Stimulated activated CD4-positive, alpha-beta T cell treated with anti-CD3 and anti-CD28 coated beads, Interleukin-1b, Interleukin-23, amount 100 ng/mL, for 48 hours (primary cell): ENCODE measurements around the gene RNF214.

Experiments
- DNase-seq: peaks from one replicate; pipeline ENCODE4 v3.0.0-alpha.2; 2020

Gene RNF214

DNA sequence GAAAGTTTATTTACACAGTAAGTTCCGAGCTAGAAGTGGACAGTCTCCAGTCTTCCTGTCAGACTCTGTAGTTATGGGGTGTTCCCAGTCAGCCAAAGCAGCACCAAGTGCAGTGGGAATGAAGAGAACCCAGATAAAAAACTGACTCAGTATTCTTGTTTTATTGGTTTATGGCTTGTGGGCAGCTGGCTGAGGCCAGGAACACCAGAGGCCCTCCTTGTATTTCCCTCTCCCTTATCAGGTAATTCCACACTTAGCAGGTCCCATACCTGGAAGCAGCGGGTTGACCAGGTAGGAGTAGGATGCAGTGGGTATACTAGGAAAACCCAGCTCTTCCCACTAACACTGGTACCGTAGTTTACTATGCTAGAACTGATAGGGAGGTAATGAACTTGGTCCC is 55.2 kb downstream of the RNF214 start:
- no peak for DNase-seq

DNA sequence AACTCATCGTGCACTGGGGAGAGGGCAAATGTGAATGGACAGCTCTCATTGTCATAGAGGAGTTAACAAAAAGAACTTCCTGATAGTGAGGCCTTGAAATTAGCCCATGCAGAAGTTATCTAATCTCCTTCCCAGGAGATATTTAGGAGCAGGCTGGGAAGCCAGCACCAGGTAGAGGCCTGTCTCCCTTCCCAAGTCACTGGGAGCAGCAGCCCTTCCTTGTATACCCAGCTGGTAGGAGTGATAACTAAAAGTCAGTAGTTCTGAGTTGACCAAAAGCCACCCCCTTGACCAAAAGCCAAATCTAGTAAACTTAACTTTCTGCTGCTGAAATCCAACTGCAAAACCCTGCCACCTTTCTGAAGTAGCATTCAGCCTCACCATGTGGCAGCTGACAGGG is 57.3 kb downstream of the RNF214 start:
- DNase-seq = no peak

DNA sequence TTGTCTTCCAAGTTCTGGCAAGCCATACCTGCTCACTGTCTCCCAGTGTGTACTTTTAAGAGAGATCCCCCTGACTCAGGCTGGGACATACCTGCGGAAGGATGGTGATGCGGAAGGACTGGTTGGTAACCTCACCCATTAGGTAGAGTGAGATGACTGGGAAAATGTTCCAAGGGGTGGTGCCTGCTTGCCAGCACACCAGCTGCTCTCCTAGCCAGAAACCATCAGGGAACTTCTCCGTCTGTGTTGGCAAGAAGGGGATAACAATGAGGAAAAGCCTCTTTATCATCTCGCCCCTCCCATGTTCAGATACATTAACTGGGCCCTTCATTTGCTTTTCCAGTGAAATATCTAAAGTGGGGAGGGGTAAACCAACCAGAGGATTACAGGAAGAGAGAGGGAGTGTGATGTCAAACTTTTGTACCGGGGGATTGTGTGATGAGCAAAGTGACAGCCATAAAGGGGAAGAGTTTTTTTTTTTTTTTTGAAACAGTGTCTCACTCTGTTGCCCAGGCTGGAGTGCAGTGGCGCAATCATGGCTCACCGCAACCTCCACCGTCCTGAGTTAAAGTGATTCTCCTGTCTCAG is 58.4 kb downstream of the RNF214 start, which contains the start of gene BACE1-AS:
Gene BACE1-AS, plus strand, starts transcription at position 538 of the 588 bp plus-strand sequence.
- DNase-seq = no peak

DNA sequence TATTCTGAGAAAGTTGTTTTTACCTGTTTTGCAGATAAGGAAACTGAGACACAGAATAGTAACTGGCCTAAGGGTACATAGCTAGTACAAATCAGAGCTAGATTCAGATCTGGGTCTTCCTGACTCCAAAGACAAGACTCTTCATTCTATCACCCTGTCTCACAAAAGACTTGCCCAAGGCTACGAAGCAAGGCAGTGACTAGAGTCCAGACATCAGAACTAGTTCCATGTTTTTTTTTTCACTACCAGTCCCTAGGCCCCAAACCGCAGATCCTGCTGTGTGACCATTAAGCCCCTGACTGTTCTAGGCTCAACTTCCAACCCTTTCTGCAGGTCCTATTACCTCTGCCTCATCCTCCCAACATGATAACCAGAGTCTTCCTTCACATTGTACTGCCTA is 60.1 kb downstream of the RNF214 start:
- no peak for DNase-seq

DNA sequence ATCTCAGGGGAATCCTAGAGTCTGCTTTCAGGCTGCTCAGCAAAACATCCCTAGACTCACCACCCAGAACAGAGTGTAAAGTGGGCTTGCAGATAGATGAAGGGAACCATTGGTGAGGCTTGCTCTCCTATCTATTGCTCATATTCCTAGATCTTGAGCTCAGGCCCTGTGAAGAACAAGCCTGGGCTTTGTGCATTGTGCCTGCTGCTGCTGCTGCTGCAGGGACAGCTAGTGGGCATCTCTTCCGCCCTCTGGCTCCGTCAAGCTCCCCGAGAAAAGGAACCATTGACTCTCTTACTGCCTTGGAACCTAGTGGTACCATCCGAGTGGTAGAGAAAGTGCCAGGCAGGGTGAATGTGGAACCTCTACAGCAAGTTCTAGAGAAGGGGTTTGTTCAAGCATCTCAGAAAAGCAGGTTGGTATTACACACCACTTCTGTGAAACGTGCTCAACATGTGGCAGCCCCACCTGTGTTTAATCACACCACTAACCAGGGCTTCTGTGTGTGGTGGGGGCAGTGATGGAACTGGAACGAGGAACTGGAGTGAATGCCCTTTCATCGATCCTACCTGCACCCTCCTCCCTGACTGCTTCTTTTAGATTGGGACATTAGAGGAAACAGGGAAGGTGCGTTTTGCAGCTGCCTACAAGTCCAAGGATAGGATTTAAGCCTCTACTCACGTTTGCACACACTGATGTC is 63.1 kb downstream of the RNF214 start:
- no peak for DNase-seq

DNA sequence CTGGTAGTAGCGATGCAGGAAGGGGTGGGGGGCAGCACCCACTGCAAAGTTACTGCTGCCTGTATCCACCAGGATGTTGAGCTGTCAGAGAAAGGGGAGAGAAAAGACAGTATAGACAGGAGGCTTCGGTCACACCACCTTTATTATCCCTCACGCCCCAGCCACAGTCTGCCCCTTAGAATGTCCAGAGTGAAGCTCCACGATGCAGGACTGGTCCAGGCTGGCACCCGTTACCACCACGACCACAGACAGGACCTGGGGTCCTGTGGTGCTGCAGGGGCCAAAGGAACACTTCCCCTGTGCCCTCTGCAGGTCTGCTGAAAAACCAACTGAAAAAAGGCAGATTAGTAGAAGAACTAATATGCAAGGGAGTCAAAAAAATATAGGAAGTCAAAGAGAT is 64.4 kb downstream of the RNF214 start:
- no peak for DNase-seq

DNA sequence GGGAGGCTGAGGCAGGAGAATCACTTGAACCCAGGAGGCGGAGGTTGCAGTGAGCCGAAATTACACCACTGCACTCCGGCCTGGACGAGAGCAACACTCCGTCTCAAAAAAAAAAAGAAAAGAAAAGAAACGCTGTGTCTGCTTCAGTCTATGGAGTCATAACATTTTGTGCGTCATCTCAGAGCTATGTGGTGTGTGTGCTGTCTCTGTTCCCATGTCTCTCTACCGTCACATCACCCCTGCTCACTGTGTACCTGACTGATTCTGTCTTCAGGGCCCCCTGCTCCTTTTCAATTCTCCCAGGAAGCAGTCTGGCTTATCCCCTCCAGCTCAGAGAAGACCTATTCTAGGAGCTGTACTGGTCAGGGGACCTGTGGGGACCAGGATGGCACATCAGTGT is 65.7 kb downstream of the RNF214 start:
- DNase-seq = no peak

DNA sequence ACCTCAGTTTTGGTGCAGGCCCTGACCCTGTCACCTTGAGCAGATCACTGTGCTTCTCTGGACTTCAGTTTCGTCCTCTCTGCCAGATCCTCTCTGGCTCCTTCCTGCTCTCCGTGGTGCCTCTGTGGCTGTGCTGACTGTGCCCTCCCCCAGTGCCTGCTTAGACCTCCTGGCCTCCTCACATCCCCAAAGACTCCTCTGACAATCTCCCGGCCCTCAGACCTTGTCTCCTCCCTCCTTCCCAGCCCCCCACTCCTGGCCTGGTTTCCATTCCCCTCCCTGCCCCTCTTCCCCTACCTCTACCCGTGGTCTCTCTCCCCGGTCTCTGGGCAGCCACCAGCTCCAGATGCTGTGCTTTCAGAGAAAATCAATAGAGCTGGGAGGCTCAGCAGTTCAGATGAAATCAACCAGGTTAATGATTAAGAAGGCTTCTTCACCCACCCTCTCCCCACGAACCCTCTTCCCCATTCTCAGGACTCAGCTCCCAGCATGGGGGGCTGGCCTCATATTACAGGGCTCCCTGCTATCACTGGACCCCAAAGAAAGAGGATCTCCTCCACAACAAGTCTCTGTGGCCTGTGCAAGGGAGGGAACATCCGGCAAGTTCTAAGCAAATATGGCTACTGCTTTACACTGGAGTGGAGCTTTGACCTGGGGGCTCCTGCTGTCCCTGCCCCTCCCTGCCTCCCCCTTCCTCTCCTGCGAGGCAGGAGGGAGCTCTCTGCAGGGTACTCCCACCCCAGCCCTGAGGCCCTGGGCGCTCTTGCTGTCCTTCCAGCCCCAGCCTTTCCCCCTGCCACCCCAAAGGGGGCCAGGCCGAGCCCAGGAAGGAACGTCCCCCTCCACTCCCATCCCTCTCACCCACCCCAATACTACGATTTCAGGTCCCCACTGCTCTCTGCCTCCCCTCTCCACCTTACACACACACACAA is 67.1 kb downstream of the RNF214 start:
- no peak for DNase-seq

DNA sequence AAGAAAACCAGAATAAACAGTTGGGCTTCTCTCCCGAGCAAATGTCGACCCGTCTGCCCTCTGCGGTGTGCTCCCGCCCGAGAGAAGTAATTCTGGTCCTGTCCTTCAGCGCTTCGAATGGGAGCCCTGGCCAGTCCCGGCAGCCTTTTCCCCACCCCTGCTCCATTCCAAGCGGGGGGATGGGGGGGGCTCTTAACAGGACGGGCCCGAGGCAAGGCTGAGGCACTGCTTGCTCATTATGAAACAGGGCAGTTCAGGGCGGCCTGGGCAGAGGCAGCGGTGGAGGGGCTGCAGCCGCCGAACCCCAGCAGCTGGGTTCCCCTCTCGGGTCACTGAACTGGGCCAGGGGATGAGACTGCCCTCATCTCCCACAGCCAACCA is 67.8 kb downstream of the RNF214 start:
- no peak for DNase-seq

DNA sequence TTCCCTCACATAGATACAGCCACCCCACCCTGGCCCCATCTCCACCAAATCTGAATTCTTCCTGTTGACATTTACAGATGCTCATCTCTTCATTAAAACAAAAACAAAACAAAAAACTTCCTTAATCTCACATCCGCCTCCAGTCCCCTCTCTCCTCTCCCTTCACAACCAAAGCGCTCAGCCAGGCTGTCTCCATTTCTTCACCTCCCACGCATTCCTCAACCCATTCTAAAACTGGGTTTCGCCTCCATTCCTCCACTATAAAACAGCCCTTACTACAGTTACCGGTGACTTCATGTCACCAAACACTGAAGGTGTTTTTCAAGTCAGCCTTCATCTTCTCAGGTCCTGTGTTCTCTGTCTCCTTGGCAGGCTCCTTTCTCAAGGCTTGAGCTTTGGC is 68.3 kb downstream of the RNF214 start:
- no peak for DNase-seq

DNA sequence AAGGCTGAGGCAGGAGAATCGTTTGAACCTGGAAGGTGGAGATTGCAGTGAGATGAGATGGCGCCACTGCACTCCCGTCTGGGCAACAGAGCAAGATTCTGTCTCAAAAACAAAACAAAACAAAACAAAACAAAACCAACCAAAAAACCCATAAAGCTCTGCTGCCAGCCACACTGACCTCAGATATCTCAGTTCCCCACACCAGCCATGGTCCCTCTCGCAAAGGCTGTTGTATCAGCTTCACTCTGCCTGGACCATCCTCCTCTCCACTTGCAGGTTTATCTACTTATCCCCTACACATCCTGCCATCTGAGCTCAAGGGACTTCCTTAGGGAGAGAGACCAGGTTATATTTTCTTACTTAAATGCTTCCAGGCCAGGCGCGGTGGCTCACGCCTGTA is 69.8 kb downstream of the RNF214 start:
- no peak for DNase-seq

DNA sequence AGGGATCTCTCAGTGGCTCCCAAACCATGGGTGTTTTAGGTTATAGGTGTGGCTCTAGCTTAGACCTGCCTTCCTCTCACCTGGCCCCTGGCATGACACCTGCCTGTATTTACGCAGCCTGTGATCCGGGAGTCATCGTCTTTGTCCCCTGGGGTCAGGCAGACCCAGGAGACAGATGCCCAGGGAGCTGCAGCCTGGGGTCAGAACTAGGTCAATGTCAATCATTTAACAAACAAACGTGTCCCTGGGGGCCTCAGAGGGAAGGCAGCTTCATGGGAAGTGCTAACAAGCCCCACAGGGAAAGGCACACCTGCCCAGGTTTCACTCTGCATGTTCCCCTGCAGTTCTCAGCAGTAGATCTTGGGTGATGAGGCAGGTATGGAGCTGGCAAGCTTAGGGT is 70.6 kb downstream of the RNF214 start:
- no peak for DNase-seq

DNA sequence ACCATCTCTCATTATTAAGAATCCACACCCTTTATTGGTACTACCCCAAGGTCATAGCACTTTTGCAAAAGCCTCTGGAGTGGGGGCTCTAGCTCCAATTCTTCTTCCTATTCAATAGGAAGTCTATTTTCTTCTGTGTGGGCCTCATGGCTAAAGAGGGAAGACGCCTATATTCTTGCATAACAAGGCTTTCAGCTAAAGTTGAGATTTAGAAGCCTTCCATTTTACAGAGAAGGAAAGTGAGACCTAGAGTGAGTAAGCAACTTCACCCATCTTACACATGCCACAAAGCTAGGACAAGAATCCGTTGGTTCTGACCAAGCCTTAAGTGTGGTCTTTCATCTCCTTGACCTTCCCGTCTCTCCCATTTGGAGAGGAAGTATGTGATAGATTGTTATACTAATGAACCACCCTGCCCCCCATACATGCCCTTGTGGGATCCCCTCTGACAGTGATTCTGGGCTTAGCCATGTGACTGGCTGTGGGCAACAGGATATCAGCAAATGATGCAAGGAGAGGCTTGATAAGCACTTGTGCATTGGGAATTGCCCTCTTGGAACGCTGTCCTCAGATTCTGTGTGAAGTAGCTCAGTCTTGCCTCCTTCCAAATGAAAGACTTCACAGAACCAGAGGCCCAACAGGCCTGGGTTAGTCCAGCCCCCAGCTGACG is 71.3 kb downstream of the RNF214 start:
- no peak for DNase-seq

DNA sequence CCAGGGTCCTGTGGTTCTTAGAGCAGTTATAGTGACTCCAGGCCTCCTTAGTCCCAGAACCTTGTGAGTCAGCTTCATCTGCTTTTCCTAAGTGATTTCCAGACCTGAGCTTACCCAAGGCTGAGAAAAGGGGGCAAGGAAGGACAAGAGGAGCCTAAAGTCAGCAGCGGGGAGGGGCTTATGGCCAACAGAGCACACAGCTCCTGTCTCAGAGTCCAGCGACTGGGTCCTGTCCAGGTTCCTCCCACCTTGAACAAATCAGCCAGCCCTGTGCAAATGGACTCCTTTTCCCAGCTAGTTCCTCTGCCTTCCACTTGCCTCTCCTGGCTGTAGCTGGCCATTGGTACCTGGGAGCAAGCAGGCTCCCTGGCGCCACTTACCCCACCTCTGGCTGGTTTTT is 72.7 kb downstream of the RNF214 start:
- no peak for DNase-seq

DNA sequence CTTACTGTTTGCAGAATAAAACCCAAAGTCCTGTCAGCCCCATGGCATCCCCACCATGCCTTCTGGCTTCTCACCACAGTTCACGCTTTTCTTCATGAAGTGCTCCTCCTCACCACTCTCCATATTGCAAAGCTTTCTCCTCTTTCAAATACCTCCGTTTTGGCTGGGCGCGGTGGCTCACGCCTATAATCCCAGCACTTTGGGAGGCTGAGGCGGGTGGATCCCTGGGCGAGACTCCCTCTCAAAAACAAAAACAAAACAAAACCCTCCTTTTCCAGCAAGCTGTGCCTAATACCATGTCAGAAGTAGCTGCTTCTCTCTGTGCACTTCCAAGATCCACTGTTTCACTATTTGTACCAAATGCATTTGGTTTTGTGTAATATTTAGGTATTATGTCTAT is 76.8 kb downstream of the RNF214 start:
- DNase-seq = no peak

DNA sequence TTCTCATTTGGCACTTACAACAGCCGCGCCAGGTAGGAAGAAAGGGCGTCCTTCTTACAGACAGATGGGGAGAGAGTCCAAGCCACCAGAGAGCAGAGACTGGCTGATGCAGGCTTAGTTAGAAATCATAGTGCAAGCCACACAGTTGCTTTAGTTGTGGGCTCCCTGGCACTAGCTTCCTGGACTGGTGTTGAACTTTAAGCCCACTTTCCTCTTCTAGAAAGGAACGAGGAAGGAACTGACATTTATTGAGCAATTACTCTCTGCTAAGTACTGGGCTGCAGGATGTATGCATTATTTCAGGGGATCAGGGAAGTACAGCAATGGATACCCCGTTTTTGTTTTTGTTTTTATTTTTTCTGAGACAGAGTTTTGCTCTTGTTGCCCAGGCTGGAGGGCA is 80.6 kb downstream of the RNF214 start:
- no peak for DNase-seq

DNA sequence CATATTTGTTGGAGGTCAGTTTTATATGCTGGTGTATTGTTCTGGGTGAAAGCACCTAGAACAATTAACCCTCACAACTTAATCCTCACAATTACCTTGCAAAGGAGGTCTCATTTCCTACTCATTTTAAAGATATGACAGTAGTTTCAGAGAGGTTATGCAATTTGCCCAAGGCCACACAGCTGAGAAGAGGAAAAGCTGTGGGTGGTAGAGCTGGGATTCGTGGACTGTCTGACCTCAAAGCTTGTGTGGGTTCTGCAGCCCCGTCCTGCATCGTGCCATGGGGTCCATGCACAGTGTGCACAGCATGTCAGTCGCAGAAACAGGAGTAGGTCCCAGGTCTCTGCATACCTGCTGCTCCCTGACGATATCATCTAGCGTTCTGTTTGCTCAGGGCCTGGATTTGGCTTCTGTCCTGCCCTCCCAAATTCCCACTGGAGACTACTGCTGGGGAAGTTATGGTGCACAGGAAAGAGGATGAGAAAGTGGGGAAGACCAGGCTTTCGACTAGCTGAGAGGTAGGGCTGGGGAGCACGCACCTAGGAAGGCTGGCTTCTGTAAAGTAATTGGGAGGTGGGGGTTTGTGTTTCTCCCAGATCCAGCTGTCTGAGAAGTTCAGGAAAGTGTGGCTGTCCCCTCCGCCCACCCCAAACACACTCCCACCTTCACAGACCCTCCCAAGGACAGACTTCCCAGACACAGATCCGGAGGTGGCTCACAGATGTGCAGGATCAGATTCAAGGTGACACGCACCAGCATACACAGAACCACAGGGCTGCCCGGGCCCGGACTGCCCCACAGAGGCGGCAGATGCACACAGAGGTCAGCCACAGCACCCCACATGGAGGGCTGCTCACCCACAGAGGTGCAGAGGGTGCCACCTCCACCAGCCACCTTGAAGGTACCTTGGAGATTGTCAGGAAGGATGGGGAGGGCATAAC is 81.6 kb downstream of the RNF214 start:
- DNase-seq = no peak

DNA sequence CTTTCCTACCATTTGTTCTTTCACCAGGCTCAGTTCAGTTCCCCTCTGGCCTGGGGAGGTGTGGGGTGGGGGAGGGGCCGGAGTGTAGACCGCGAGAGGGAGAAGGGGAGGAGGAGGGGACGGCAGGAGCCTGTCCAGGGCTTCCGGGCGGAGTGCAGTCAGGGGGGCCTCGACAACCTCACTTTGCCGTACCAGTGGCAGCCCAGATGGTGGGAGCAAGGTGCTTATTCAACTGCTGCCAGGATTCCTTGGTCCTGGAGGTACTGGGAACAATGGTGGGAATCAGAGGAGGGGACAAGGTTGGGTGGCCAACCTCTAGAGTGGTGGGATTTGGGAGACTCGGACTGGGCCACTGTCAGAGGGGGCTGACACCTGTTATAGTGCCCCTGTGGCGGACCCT is 82.4 kb downstream of the RNF214 start:
- no peak for DNase-seq

DNA sequence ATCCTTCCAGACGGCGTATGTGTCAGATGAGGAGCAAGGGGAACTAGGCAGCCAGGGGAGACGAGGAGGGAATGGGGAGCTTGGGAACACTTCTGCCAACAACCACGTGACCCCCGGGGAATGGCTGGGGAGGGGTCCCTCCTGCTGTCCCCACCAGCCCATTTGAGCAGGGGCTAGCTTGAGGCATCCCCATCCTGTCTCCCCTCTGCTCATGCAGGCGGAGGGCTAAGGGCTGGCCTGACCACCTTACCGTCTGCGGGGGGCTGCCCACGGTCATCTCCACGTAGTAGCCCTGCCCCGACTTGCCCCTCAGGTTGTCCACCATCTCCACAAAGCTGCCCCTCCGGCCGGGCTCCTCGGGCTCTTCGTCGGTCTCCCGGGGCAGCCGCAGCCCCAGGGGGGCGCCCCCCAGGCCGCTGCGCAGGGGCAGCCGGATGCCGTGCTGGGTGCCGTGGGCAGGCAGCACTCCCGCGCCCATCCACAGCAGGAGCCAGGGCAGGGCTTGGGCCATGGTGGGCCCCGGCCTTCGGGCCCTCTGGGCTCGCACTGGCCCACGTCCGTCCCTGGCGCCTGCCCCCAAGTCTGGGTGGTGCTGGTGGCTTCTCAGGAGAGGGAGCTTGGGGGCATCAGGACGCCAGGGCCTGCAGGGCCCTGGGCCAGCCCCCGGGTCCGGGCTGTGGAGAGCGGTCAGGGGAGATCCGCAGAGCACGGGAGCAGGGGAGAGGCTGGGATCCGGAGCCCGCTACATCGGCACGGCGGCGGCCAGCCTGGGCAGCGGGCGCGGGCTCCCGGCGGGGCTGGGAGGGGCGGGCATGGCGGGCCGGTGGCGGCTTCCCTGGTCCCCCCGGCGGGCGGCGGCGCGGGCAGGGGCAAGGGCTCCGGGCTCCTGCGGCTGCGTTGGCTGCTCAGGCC is 83.1 kb downstream of the RNF214 start:
- DNase-seq = no peak

DNA sequence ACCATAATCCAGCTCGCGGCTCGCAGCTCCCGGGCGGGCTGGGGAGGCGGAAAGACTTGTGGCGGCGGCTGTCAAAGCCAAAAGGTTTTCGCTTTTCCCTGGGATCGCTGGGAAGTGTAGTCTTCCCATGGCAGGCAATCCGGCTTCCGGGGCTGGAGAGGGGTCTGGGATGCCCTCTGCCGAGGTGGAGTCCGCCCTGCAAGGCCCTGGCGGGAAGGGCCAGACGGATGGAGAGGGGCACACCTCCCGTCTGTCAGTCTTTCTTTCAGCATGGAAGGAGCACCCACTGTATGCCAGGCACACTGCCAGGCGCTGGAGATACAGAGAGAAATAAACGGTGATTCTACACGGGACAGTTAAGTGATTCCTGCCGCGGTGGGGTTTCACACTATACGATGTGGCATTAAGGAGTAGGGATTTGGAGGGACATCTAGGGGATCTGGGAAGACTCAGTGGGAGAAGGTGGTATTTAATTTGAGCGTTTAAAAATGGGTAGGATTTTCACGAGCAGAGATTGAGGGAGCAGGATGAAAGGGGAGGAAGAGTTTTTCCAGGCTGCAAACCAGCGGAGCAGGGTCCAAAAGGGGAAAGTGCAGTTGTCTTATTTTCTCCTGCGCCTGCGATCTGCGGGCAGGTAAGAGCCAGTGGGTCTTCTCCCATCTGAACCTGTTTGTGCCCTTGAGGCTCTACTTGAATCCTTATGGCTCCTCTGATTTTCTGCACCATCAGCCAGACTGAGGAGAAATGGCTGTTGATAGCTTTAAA is 83.9 kb downstream of the RNF214 start, which contains the start of gene BACE1:
Gene BACE1, minus strand, starts transcription at position 60 of the 765 bp plus-strand sequence. CDS start 461 bp downstream, outside the sequence.
- DNase-seq = peak; percentile 6
